Vagina (tissue), 2 donors: ENCODE measurements around the gene TUT7.

Experiments used
- POLR2A ChIP-seq, 2 donors: fragments of 450-650 bp; IDR thresholded peaks; one replicate each; pipeline ENCODE4 v1.6.1; 2017; ENCODE audit warnings: antibody characterized with exemption in 2 of 2, mild to moderate bottlenecking in 2 of 2, moderate library complexity in 2 of 2
- TF ChIP-seq, protein P1 (sequence below), 3 experiments: fragments of 450-650 bp in 2 of 3; fragments of 200-600 bp in 1 of 3; sonication (generic) in 1 of 3; IDR thresholded peaks; one replicate each; pipeline ENCODE4 v1.5.1; 2017 to 2019; ENCODE audit warnings: antibody characterized with exemption in 3 of 3, mild to moderate bottlenecking in 2 of 3, moderate library complexity in 2 of 3

DNA sequence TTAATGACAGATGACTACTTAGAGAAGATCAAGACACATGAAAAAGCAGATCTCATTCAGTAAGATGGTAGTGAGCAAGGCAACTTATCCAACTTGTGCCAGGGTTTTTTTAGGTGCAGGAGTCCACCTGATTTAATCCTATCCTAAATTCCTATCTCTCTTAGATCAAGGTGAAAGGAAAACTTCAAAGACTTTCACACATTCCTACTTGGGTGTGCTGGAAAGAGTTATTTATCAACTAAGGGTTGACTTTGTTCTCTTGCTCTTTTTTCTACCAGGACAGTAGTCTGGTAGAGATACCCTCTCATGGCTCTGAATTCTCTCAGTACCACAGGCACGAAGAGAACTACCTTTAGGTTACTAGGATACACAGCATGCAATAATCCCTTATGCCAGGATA, 18.2 kb downstream of the TUT7 start:
- TF ChIP-seq, protein P1, sequence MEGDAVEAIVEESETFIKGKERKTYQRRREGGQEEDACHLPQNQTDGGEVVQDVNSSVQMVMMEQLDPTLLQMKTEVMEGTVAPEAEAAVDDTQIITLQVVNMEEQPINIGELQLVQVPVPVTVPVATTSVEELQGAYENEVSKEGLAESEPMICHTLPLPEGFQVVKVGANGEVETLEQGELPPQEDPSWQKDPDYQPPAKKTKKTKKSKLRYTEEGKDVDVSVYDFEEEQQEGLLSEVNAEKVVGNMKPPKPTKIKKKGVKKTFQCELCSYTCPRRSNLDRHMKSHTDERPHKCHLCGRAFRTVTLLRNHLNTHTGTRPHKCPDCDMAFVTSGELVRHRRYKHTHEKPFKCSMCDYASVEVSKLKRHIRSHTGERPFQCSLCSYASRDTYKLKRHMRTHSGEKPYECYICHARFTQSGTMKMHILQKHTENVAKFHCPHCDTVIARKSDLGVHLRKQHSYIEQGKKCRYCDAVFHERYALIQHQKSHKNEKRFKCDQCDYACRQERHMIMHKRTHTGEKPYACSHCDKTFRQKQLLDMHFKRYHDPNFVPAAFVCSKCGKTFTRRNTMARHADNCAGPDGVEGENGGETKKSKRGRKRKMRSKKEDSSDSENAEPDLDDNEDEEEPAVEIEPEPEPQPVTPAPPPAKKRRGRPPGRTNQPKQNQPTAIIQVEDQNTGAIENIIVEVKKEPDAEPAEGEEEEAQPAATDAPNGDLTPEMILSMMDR (IDR thresholded peaks at IDR 0.05) = no peak
- TF ChIP-seq POLR2A (IDR thresholded peaks at IDR 0.05) = no peak
